ENCODE data around the gene DPPA2. TPM values are rescaled to one million over a fixed set of nuclear protein-coding genes. Genes with fewer than 3 reads are reported as not detected.

The DPPA2 gene
- total and polyA plus RNA-seq, 2 of the 8 experiments (the other 6 are each of a cell fraction or from before 2014, with no cell fraction given) = 7.8 to 12.6 TPM

DNA sequence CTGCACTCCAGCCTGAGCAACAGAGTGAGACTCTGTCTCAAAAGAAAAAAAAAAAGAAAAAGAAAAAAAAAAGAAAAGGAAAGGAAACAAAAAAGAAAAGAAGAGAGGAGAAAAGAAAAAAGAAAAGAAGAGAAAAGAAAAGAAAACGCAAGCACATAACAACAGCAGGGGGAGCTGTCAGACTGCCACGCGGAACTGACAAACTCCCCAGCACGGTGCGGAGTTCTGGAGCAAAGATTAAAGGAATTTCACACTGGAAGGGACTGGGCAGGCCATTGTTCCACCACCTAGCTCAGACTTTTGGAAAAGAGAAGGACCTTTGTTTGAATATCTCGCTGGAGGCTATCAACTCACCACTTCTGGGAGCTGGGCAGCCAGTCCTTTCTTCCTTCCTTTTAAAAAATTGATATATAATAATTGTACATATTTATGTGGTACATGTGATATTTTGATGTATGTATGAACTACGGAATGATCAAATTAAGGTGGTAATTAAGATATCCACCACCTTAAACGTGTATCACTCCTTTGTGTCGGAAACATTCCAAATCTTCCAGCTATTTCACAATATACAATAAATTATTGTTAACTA lies 40.5 kb downstream of the DPPA2 start:
- Histone ChIP-seq H2BK12ac (ENCODE audit: low read depth, low read length) (no peak overlapping the region), H3K27me3 (replicated peaks in 1 of 4; ENCODE audit: control insufficient read depth in 3 of 4, extremely low read depth in 1 of 4, insufficient read depth in 3 of 4, low read length in 3 of 4) (no peaks in the 10 kb centered on the region), H3K4me3 (ENCODE audit: extremely low read depth in 1 of 4, insufficient read depth in 2 of 4, low read depth in 3 of 4, low read length in 4 of 4) (no peak overlapping the region), H3K9me3 (ENCODE audit: insufficient read depth in 2 of 2, low read depth in 1 of 2, low read length in 1 of 2) (no peaks in the 10 kb centered on the region), H3K23me2 (ENCODE audit: low read depth, low read length) (no peaks in the 10 kb centered on the region), H2AFZ (ENCODE audit: low read length) (no peak overlapping the region), H4K5ac (ENCODE audit: insufficient read length, low read depth, low read length) (no peak overlapping the region), H3K4me1 (replicated peaks in 1 of 4; ENCODE audit: control insufficient read depth in 3 of 4, insufficient read depth in 4 of 4, low read length in 3 of 4) (no peaks in the 10 kb centered on the region; a peak in 2 of 7 replicates), H4K8ac (ENCODE audit: extremely low read depth, insufficient read depth, low read length) (no peak overlapping the region), H2BK15ac (ENCODE audit: low read length) (no peak overlapping the region), H3K27ac (ENCODE audit: low read depth, low read length) (no peak overlapping the region), H3K4ac (replicated peaks; ENCODE audit: insufficient read length, low read depth, low read length) (no peak overlapping the region), H2BK20ac (ENCODE audit: low read length) (no peak overlapping the region), H4K91ac (replicated peaks; ENCODE audit: insufficient read length, low read length) (no peak overlapping the region), H3K79me2 (ENCODE audit: control insufficient read depth in 1 of 2, insufficient read depth in 2 of 2, low read length in 2 of 2) (no peaks in the 10 kb centered on the region), H3K79me1 (ENCODE audit: low read depth, low read length) (no peaks in the 10 kb centered on the region), H3K9ac (replicated peaks in 1 of 4; ENCODE audit: extremely low read depth in 1 of 4, low read depth in 3 of 4, low read length in 3 of 4) (no peak overlapping the region), H2AK5ac (ENCODE audit: low read depth, low read length) (no peak overlapping the region), H3K56ac (replicated peaks; ENCODE audit: insufficient read length, low read depth, low read length) (no peak overlapping the region), H2BK120ac (replicated peaks; ENCODE audit: low read depth, low read length) (no peak overlapping the region), H4K20me1 (replicated peaks in 1 of 2; ENCODE audit: control insufficient read depth in 1 of 2, insufficient read depth in 2 of 2, low read length in 2 of 2) (no peaks in the 10 kb centered on the region), H3K36me3 (ENCODE audit: control insufficient read depth in 2 of 4, insufficient read depth in 4 of 4, low read length in 3 of 4) (no peaks in the 10 kb centered on the region), H3K23ac (ENCODE audit: insufficient read length) (no peak overlapping the region), H3K18ac (ENCODE audit: extremely low read depth, low read length) (no peak overlapping the region), H3K14ac (ENCODE audit: insufficient read length) (no peak overlapping the region), H3K4me2 (ENCODE audit: insufficient read depth in 1 of 2, low read depth in 2 of 2, low read length in 2 of 2) (no peak overlapping the region), H2BK5ac (ENCODE audit: low read depth, low read length) (no peak overlapping the region)
- ChIA-PET CTCF (ENCODE audit: partially characterized antibody) (interaction anchor here (0.6 to 5.8 kb wide), 27 partner anchors 9 to 1999 kb away, joined by 3 to 90 read pairs (median 5); no protein-coding TSS in a partner anchor), POLR2A (ENCODE audit: partially characterized antibody) (interaction anchor here (0.6 to 5.9 kb wide), 6 partner anchors 47 to 94 kb away, joined by 3 to 27 read pairs (median 5); partner anchors contain the start of gene DPPA4)
- 25% methylated on average over 9 of the region's 9 CpGs; no CpG with 5 or more reads in 1 of the 2 experiments for WGBS, 2 experiments (ENCODE audit: extremely low coverage in 1 of 2, insufficient coverage in 1 of 2, insufficient read length in 1 of 2, insufficient replicate concordance in 2 of 2, low coverage in 1 of 2, low lambda C conversion rate in 2 of 2, missing lambda C conversion rate in 1 of 2)
- FAIRE-seq = peak; percentile 90
- TF ChIP-seq TEAD4 (IDR thresholded peaks at IDR 0.05; ENCODE audit: low read depth, low read length) = peak; percentile 27; the same call in 1 of the 2 replicates
- TF ChIP-seq ZNF274 (IDR thresholded peaks at IDR 0.05; ENCODE audit: borderline replicate concordance, extremely low read depth, low read length) = no peak
- no peak for TF ChIP-seq TCF12 (IDR thresholded peaks at IDR 0.05; ENCODE audit: low read depth, low read length)
- TF ChIP-seq, protein P1, sequence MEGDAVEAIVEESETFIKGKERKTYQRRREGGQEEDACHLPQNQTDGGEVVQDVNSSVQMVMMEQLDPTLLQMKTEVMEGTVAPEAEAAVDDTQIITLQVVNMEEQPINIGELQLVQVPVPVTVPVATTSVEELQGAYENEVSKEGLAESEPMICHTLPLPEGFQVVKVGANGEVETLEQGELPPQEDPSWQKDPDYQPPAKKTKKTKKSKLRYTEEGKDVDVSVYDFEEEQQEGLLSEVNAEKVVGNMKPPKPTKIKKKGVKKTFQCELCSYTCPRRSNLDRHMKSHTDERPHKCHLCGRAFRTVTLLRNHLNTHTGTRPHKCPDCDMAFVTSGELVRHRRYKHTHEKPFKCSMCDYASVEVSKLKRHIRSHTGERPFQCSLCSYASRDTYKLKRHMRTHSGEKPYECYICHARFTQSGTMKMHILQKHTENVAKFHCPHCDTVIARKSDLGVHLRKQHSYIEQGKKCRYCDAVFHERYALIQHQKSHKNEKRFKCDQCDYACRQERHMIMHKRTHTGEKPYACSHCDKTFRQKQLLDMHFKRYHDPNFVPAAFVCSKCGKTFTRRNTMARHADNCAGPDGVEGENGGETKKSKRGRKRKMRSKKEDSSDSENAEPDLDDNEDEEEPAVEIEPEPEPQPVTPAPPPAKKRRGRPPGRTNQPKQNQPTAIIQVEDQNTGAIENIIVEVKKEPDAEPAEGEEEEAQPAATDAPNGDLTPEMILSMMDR (IDR thresholded peaks at IDR 0.05; ENCODE audit: control extremely low read depth in 1 of 3, insufficient read depth in 1 of 3, low read depth in 1 of 3, low read length in 3 of 3) = peak; percentile 55 to 83 (median 63)
- 0 out of 3 replicates have a peak, but pooled peaks of 1 of the 2 experiments have one; percentile 3 for TF ChIP-seq EP300 (IDR thresholded peaks at IDR 0.05; ENCODE audit: borderline replicate concordance in 1 of 2, low read depth in 2 of 2, low read length in 2 of 2)
- TF ChIP-seq, protein P2, sequence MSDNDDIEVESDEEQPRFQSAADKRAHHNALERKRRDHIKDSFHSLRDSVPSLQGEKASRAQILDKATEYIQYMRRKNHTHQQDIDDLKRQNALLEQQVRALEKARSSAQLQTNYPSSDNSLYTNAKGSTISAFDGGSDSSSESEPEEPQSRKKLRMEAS (IDR thresholded peaks at IDR 0.05) = peak; percentile 40
- TF ChIP-seq RAD21 (IDR thresholded peaks at IDR 0.05 in 1 of 2, conservative IDR thresholded peaks at IDR 0.05 in 1 of 2; ENCODE audit: low read depth in 2 of 2, low read length in 2 of 2) = peak; percentile 92 to 97
- peak; percentile 3 to 63 for DNase-seq (ENCODE audit: low read depth in 1 of 2, low spot score in 2 of 2)
